GM21447 (cell line): Measurements from ENCODE around the gene RPL35.

ENCODE experiments used
- ATAC-seq: cut with Tn5 transposase; IDR thresholded peaks from one replicate; pipeline ENCODE4 v1.9.1; 2021; ENCODE audit not compliant: unreplicated experiment

The RPL35 gene

DNA sequence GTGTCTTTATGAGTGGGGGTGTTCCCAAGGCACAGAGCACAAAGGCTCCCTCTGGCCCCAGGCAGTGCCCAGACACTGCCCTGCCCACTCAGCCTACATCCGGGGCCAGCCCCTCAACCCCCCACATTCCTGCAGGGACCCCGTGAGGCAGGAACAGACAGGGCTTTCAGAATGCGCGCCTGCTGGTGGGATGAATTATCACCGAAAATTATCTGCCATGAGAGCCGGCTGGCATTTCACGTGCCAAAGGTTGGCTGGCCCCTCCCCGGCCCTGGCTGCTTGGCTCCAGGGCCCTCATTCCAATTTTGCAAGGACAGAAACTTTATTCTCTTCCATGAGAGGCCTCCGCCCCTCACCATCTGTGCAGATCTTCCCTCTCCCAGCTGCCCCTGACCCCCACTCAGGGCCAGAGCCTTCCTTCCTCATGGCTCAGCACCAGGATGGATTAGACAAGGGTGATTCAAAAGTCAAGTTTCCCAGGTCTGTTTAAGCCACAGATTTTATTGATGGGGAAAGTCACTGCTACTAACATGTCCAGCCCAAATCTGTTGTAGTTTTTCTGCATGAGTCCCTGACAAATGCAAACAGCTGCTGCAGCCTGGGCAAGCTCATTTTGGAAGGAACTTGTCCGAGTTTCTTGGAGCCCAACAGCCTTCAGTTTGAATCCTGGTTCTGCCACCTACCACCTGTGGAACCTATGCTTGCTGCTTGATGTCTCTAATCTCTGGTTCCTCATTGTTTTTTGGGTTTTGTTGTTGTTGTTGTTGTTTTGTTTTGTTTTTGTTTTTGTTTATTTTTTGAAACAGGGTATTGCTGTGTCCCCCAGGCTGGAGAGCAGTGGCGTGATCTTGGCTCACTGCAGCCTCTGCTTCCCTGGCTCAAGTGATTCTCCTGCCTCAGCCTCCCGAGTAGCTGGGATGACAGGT is 40.8 kb downstream of the RPL35 start:
- no peak for ATAC-seq

DNA sequence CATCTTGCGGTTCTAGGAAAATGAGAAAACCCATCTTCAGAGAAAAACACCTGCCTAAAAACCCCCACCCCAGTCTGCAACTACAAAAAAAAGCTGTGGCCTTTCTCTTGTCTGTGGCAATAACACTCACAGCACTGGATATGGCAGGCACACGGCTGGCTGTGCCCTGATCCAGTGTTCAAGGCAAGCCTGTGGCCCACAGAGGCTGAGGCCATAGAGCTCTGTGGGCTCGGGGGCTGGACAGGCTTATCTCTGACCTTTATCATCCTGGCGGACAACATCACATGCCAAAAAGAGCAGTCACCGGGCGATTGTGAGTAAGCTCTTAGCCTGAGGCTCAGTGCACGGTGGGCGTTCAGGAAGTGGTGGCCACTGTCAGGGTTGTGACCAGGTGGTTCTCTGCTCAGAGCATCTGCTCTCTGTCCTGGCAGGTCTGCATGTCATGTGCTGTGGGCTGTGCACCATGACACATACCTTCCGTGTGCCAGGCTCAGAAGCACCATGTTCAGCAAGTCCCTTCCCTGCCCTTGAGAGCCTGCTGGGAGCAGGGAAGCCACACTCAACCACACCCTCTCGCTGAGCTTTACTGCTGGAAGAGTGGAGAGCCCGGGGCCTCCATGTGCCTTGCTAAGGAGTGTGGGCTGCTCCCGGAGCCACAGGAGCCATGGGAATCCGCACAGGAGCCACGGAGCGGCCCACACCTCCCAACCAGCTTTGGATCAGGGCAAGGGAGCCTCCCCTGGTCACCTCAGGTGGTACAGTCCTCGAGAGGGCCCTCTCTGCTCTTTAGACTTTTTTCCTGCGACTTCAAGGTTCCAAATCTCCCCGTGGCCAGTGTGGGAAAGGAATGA is 43.1 kb downstream of the RPL35 start:
- no peak for ATAC-seq

DNA sequence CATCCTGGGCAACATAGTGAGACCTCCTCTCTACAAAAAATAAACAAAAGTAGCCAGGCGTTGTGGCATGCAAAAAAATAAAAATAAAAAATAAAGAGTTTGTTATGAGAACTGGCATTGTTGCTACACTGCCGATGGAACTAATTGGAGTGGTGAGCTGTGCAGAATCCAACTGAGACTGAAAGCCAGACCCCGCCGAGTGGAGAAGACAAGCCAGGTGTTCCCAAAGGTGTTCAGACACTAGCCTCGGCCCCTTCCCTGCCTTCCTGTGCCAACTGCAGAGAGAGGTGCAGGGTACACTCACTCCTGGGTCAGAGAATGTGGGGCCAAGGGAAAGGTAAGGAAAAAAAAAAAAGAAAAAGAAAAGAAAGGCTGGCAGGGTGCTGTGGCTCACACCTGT is 46.2 kb downstream of the RPL35 start:
- ATAC-seq: no peak

DNA sequence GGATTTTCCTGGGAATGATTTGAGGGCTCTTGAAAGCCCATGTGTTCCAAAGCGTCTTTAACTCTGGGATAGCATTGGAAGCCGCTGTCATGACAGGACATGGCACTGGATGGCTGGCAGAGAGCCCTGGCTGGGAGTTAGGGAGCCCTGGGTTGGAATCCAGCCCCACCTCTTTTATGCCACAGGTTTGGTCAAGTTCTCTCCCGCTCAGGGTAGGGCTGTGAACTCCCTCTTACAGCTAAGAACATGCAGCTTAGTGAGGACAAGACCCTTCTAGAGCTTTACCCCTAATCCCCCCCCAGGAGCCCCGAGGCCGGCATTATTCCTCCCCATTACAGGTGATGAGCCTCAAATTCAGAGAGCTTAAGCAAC is 47.6 kb downstream of the RPL35 start:
- ATAC-seq: no peak

DNA sequence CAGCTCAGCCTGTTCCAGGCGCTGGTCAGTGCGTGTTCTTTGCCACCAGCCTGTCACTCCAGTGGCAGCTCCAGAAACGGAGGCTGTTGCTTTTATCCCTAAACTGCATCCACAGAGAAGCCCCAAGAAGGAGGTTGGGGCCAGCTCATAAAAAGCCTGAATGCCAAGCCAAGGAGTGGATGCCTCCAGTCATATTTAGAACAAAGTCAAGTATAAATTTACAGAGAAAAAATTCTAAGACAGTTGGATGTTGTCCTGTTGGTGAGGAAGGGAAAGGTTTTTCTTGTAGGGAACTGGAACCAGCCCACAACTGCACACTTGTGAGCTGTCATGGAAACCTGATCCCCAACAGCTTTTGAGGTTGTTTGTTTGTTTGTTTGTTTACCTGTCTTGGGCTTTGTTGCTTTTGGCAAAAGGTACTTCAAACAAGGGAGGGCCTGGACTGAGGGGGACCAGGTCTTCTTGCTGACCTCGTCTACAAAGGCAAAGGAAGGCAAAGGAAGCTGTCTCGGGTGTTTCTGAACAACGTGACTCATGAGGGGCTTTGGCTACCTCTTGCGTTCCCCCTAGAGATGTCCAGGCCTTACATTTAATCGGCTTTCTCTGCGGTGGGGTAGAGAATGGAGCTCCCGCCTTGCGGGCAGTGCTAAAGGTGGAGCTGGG is 48.1 kb downstream of the RPL35 start:
- ATAC-seq: no peak

DNA sequence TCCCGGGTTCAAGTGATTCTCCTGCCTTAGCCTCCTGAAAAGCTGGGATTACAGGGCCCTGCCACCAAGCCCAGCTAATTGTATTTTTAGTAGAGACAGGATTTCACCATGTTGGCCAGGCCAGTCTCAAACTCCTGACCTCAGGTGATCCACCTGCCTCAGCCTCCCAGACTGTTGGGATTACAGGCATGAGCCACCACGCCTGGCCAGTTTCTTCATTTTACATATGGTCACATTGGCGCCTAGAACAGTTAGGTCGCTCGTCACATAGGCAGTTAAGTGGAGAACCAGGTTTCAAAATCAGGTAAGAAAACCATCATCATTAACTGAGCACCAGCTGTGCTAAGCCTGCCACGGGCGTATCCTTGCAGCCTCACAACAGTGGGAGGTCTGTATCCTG is 48.7 kb downstream of the RPL35 start:
- ATAC-seq: no peak

DNA sequence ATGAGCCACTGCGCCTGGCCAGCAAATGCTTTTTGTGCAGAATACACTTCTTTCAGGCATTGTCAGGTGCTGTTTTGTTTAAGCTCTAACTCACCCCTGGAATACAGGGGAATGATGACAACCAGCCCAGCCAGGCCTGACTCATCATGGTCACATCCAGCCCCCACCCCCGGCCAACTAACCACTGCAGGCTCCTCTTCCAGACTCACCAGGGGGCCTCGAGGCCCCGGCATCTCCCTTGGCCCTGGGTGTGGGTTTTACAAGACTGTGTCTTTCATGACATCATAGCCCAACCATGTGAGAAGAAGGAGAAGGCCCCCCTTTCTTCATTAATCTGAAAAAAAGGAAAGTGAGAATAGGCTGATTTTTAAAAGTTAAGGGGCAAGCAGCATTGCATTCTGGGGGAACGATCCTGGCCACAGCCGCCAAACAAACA is 49.3 kb downstream of the RPL35 start:
- ATAC-seq: no peak

DNA sequence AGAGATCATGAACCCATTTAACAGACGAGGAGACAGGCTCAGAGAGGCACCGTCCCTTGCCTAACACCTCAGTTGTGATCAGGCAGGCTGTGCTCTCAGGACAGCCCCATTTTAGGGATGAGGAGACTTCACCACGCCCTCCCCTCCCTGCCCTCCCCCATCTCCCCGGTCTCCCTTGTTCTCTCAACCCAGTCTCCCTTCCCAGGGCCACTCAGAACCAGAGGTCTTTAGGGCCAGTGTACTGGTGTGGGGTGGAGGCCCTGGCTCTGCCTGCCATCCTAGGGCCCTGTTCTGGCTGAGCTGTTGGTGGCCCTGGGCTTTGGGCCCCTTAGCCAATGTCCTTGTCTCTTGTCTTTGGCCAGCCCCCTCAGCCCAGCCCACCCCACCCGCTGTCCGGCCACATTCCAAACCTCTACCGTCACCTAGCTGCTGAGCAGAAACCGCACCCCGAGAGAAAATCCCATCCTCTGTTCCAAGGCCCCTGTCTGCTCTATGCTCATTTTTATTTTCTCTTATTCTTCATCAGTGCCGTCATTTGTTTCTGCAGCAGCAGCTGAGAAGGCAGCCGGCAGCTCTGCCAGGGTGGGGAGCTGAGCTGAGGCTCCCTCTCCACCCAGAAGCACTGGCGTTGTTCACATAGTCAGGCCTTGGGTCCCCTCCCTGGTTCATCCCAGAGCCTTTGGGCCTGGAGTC is 50.9 kb downstream of the RPL35 start:
- no peak for ATAC-seq

DNA sequence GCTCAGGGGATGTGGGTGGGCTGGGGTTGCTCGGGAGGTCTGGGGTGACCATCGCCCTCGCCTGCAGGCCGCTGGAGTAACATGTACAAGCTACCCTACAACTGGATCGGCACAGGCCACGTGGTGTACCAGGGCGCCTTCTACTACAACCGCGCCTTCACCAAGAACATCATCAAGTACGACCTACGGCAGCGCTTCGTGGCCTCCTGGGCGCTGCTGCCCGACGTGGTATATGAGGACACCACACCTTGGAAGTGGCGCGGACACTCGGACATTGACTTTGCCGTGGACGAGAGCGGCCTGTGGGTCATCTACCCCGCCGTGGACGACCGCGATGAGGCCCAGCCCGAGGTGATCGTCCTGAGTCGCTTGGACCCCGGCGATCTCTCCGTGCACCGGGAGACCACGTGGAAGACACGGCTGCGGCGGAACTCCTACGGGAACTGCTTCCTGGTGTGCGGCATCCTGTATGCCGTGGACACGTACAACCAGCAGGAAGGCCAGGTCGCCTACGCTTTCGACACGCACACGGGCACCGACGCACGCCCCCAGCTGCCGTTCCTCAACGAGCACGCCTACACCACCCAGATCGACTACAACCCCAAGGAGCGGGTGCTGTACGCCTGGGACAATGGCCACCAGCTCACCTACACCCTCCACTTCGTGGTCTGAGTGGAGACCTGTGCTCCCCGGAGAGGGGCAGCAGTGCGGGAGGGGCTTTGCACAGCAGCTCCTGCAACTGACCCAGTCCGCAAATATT is 51.8 kb downstream of the RPL35 start:
- ATAC-seq: no peak

DNA sequence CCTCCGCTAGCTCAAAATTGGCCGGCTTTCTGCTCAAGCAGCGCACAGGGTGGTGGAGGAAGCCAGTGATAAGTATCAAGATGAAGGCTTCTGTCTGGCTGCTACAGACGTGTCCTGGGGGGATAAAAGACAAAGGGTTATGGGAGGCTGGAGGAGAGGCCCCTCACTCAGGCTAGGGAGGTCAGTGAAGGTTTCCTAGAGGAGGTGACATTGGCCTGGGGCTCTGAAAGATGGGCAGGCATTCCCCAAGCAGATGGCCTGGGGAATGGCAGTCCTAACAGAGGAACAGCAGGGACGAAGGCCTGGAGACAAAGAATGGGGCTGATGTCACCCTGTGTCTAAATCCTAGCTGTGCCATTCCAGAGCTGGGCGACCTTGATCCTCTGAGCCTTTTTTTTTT is 52.5 kb downstream of the RPL35 start:
- ATAC-seq: no peak

DNA sequence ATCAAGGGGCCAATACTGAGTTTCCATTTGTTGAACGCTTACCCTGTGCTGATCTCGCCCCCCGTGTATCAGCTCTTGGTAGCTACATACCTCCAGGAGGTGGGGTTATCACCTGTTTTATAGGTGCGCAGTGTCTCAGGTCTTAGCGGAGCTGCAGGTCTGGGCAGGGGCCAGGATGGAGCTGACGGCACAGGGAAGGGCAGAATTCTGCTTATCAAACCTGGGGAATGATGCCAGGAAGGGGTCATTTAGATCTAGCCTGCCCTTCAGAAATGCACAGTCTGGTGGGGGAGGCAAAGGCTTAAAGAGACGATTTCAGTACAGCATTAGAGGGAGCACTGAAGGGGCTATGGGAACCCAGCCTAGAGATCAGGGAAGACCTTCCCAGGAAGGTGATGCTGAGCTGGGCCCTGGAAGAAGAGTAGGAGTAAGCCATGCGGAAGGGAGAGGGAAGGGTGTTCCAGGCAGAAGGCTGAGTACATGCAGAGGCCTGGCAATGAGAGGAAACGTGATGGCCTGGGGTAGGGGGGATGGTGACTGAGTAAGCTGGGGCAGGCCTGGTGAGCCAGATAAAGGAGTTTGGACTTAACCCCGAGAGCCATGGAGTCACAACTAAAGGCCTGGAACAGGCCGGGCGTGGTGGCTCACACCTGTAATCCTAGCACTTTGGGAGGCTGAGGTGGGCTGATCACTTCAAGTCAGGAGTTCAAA is 53.4 kb downstream of the RPL35 start:
- ATAC-seq: no peak
